Central memory CD8-positive, alpha-beta T cell (primary cell): Measurements from ENCODE around the gene EGFR.
"Not testable (repeated sequence)": the region's sequence is repeated elsewhere in the genome, so short reads cannot be mapped to it uniquely, and the experiment has no call there.

ENCODE experiments used
- ATAC-seq: fragments of 150-1000 bp; cut with Tn5 transposase; replicated peaks from 2 replicates; pipeline ENCODE4 v1.10.0; 2022; ENCODE audit warnings: mild to moderate bottlenecking, moderate FRiP score, moderate number of reproducible peaks; ENCODE audit not compliant: poor library complexity, severe bottlenecking; ENCODE audit errors: extremely low read depth
- DNase-seq, 2 donors: peaks; one replicate each; pipeline ENCODE4 v3.0.0; 2021; ENCODE audit warnings: low spot score in 2 of 2
- H3K27ac Mint-ChIP-seq: one replicate; pipeline ENCODE4 v1.8.0; 2022; ENCODE audit warnings: low read depth, mild to moderate bottlenecking, moderate library complexity, mixed read lengths
- H3K27me3 Mint-ChIP-seq: one replicate; pipeline ENCODE4 v1.8.0; 2022; ENCODE audit warnings: mixed read lengths
- H3K36me3 Mint-ChIP-seq: one replicate; pipeline ENCODE4 v1.8.0; 2022; ENCODE audit warnings: mild to moderate bottlenecking, moderate library complexity, mixed read lengths; ENCODE audit not compliant: insufficient read depth
- H3K4me1 Mint-ChIP-seq: one replicate; pipeline ENCODE4 v1.8.0; 2022; ENCODE audit warnings: mixed read lengths
- H3K4me3 Mint-ChIP-seq: one replicate; pipeline ENCODE4 v1.8.0; 2022; ENCODE audit warnings: mild to moderate bottlenecking, moderate library complexity, mixed read lengths
- H3K9me3 Mint-ChIP-seq: one replicate; pipeline ENCODE4 v1.8.0; 2022; ENCODE audit warnings: mixed read lengths

EGFR gene

GRCh38 chr7:55154096-55154495 is 135.3 kb downstream of the EGFR start:
- H3K9me3 Mint-ChIP-seq = no peaks in the 10 kb centered on the region
- no peaks in the 10 kb centered on the region for H3K36me3 Mint-ChIP-seq
- H3K4me1 Mint-ChIP-seq = no peaks in the 10 kb centered on the region
- no peak overlapping the region for H3K4me3 Mint-ChIP-seq
- no peak for ATAC-seq
- H3K27me3 Mint-ChIP-seq = peaks cover 78% of the 10 kb centered on the region
- no peak overlapping the region for H3K27ac Mint-ChIP-seq
- DNase-seq = no peak

- DNase-seq (no peak), ATAC-seq (no peak)
- no peaks in the 10 kb centered on the region for H3K36me3 Mint-ChIP-seq
- no peak overlapping the region for H3K4me3 Mint-ChIP-seq
- no peaks in the 10 kb centered on the region for H3K9me3 Mint-ChIP-seq
- H3K4me1 Mint-ChIP-seq = no peaks in the 10 kb centered on the region
- H3K27ac Mint-ChIP-seq = no peak overlapping the region
- H3K27me3 Mint-ChIP-seq = peaks cover 80% of the 10 kb centered on the region
These were observed 136.7 kb downstream of the EGFR start for GRCh38 chr7:55155351-55156117.

GRCh38 chr7:55156919-55157763 is 138.3 kb downstream of the EGFR start:
- Mint-ChIP-seq H3K4me3 (no peak overlapping the region), H3K4me1 (no peaks in the 10 kb centered on the region), H3K36me3 (no peaks in the 10 kb centered on the region), H3K27me3 (peaks cover 76% of the 10 kb centered on the region), H3K9me3 (no peaks in the 10 kb centered on the region), H3K27ac (no peak overlapping the region)
- ATAC-seq (no peak), DNase-seq (no peak)

- no peaks in the 10 kb centered on the region for H3K36me3 Mint-ChIP-seq
- no peaks in the 10 kb centered on the region for H3K9me3 Mint-ChIP-seq
- no peak overlapping the region for H3K27ac Mint-ChIP-seq
- ATAC-seq (no peak), DNase-seq (no peak)
- no peak overlapping the region for H3K4me3 Mint-ChIP-seq
- H3K27me3 Mint-ChIP-seq = peaks cover 74% of the 10 kb centered on the region
- H3K4me1 Mint-ChIP-seq = no peaks in the 10 kb centered on the region
These were observed 138.9 kb downstream of the EGFR start for GRCh38 chr7:55157764-55158105.

GRCh38 chr7:55158541-55159382 is 139.9 kb downstream of the EGFR start:
- ATAC-seq = no peak
- no peak overlapping the region for H3K4me3 Mint-ChIP-seq
- H3K4me1 Mint-ChIP-seq = no peaks in the 10 kb centered on the region
- no peak overlapping the region for H3K27ac Mint-ChIP-seq
- no peaks in the 10 kb centered on the region for H3K9me3 Mint-ChIP-seq
- no peaks in the 10 kb centered on the region for H3K36me3 Mint-ChIP-seq
- no peak for DNase-seq
- H3K27me3 Mint-ChIP-seq = peaks cover 69% of the 10 kb centered on the region

GRCh38 chr7:55160539-55160938 is 141.7 kb downstream of the EGFR start:
- no peak for ATAC-seq
- no peak overlapping the region for H3K27ac Mint-ChIP-seq
- no peaks in the 10 kb centered on the region for H3K36me3 Mint-ChIP-seq
- no peak overlapping the region for H3K4me3 Mint-ChIP-seq
- peaks cover 54% of the 10 kb centered on the region for H3K27me3 Mint-ChIP-seq
- no peaks in the 10 kb centered on the region for H3K9me3 Mint-ChIP-seq
- no peak for DNase-seq
- no peaks in the 10 kb centered on the region for H3K4me1 Mint-ChIP-seq

GRCh38 chr7:55161154-55161687 is 142.4 kb downstream of the EGFR start:
- H3K4me3 Mint-ChIP-seq = no peak overlapping the region
- ATAC-seq (no peak), DNase-seq (no peak)
- H3K27me3 Mint-ChIP-seq = peaks cover 47% of the 10 kb centered on the region
- no peaks in the 10 kb centered on the region for H3K36me3 Mint-ChIP-seq
- no peaks in the 10 kb centered on the region for H3K4me1 Mint-ChIP-seq
- no peak overlapping the region for H3K27ac Mint-ChIP-seq
- H3K9me3 Mint-ChIP-seq = peaks cover 2% of the 10 kb centered on the region

GRCh38 chr7:55162476-55162875 is 143.7 kb downstream of the EGFR start:
- Mint-ChIP-seq H3K4me3 (no peak overlapping the region), H3K9me3 (peaks cover 14% of the 10 kb centered on the region), H3K27ac (no peak overlapping the region), H3K36me3 (peaks cover 1% of the 10 kb centered on the region), H3K4me1 (no peaks in the 10 kb centered on the region), H3K27me3 (peaks cover 35% of the 10 kb centered on the region)
- DNase-seq (no peak), ATAC-seq (no peak)

- H3K9me3 Mint-ChIP-seq = peaks cover 15% of the 10 kb centered on the region
- no peak overlapping the region for H3K4me3 Mint-ChIP-seq
- peaks cover 27% of the 10 kb centered on the region for H3K27me3 Mint-ChIP-seq
- peaks cover 1% of the 10 kb centered on the region for H3K36me3 Mint-ChIP-seq
- ATAC-seq (no peak), DNase-seq (no peak)
- H3K27ac Mint-ChIP-seq = no peak overlapping the region
- H3K4me1 Mint-ChIP-seq = no peaks in the 10 kb centered on the region
These were observed 144.9 kb downstream of the EGFR start for GRCh38 chr7:55163733-55164132.

GRCh38 chr7:55164527-55164926 is 145.7 kb downstream of the EGFR start:
- Mint-ChIP-seq H3K4me1 (no peaks in the 10 kb centered on the region), H3K4me3 (no peak overlapping the region), H3K36me3 (peaks cover 1% of the 10 kb centered on the region), H3K9me3 (peaks cover 15% of the 10 kb centered on the region), H3K27me3 (peaks cover 20% of the 10 kb centered on the region), H3K27ac (no peak overlapping the region)
- ATAC-seq = no peak
- DNase-seq = no peak

GRCh38 chr7:55165176-55165861 is 146.5 kb downstream of the EGFR start:
- Mint-ChIP-seq H3K4me1 (no peaks in the 10 kb centered on the region), H3K4me3 (no peak overlapping the region), H3K27ac (no peak overlapping the region), H3K9me3 (peaks cover 15% of the 10 kb centered on the region), H3K27me3 (peaks cover 25% of the 10 kb centered on the region), H3K36me3 (peaks cover 1% of the 10 kb centered on the region)
- no peak for DNase-seq
- ATAC-seq = no peak

- not testable (repeated sequence) for H3K27ac Mint-ChIP-seq, ATAC-seq, H3K4me3 Mint-ChIP-seq, H3K36me3 Mint-ChIP-seq, DNase-seq, H3K4me1 Mint-ChIP-seq
- Mint-ChIP-seq H3K9me3 (peaks cover 15% of the 10 kb centered on the region), H3K27me3 (peaks cover 29% of the 10 kb centered on the region)
These were observed 148.5 kb downstream of the EGFR start for GRCh38 chr7:55167296-55167695.
